HG03064 (cell line): ENCODE measurements around the gene NAT10.
A peak's percentile ranks its signal among the peaks of the same experiment; 100 is the strongest.

Source experiments
- ATAC-seq: cut with Tn5 transposase; IDR thresholded peaks from one replicate; pipeline ENCODE4 v1.9.1; 2021; ENCODE audit warnings: low read depth; ENCODE audit not compliant: unreplicated experiment

NAT10 gene

GRCh38 chr11:34147581-34147980 is 42.2 kb downstream of the NAT10 start:
- no peak for ATAC-seq

GRCh38 chr11:34148504-34149165 is 43.2 kb downstream of the NAT10 start:
- ATAC-seq: no peak

- no peak for ATAC-seq
Observed at GRCh38 chr11:34149274-34149673, 43.8 kb downstream of the NAT10 start.

- no peak for ATAC-seq
Observed at GRCh38 chr11:34149786-34150185, 44.4 kb downstream of the NAT10 start.

GRCh38 chr11:34150494-34151151 is 45.2 kb downstream of the NAT10 start:
- ATAC-seq: no peak

- ATAC-seq: no peak
Observed at GRCh38 chr11:34151166-34151565, 45.7 kb downstream of the NAT10 start.

- no peak for ATAC-seq
Observed at GRCh38 chr11:34151916-34152845, 46.8 kb downstream of the NAT10 start.

- peak; percentile 70 for ATAC-seq
Observed at GRCh38 chr11:34154059-34154875, 48.8 kb downstream of the NAT10 start.

GRCh38 chr11:34155057-34155756 is 49.8 kb downstream of the NAT10 start:
- ATAC-seq: no peak

- ATAC-seq: no peak
Observed at GRCh38 chr11:34155757-34156062, 50.3 kb downstream of the NAT10 start.

GRCh38 chr11:34157163-34157562 is 51.7 kb downstream of the NAT10 start:
- ATAC-seq: no peak

GRCh38 chr11:34158661-34159060 is 53.2 kb downstream of the NAT10 start:
- no peak for ATAC-seq

GRCh38 chr11:34160049-34160721 is 54.8 kb downstream of the NAT10 start:
- ATAC-seq: no peak

- ATAC-seq: no peak
Observed at GRCh38 chr11:34160791-34161190, 55.4 kb downstream of the NAT10 start.

- ATAC-seq: no peak
Observed at GRCh38 chr11:34161361-34161760, 55.9 kb downstream of the NAT10 start.

GRCh38 chr11:34161812-34162492 is 56.5 kb downstream of the NAT10 start:
- no peak for ATAC-seq

- no peak for ATAC-seq
Observed at GRCh38 chr11:34162493-34162820, 57.0 kb downstream of the NAT10 start.

GRCh38 chr11:34162856-34163255 is 57.4 kb downstream of the NAT10 start:
- ATAC-seq: no peak

GRCh38 chr11:34165121-34165520 is 59.7 kb downstream of the NAT10 start:
- no peak for ATAC-seq
